ENCODE data around the gene KIAA0930.
"Not testable (repeated sequence)": the region's sequence is repeated elsewhere in the genome, so short reads cannot be mapped to it uniquely, and the experiment has no call there.

DNA sequence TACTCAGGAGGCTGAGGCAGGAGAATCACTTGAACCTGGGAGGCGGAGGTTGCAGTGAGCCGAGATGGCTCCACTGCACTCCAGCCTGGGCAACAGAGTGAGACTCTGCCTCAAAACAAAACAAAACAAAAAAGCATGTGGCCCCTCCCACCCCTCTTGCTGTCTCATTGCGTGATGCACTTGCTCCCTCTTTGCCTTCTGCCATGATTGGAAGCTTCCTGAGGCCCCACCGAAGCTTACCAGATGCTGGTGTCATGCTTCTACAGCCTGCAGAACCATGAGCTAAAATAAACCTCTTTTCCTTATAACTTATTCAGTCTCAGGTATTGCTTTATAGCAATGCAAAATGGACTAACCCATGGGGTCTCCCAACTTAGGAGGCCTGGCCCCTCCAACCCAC, 17.2 kb upstream of the KIAA0930 start:
- TF ChIP-seq POLR2A (IDR thresholded peaks at IDR 0.05; ENCODE audit: low read length); GATA1 (IDR thresholded peaks at IDR 0.05; ENCODE audit: low read depth, low read length): not testable (repeated sequence)

Data from erythroblast (primary cell).